ENCODE results near the gene NOL12.

GRCh38 chr22:37716708-37717107, 30.6 kb downstream of the NOL12 start:
- no peak for TF ChIP-seq CTCF (IDR thresholded peaks at IDR 0.05)
- TF ChIP-seq EP300 (IDR thresholded peaks at IDR 0.05), result no peak

Data from gastroesophageal sphincter (tissue), 3 donors.